Heart left ventricle (tissue), 16 donors: ENCODE data around the gene PCSK5. TPM values are rescaled to one million over a fixed set of nuclear protein-coding genes. Genes with fewer than 3 reads are reported as not detected.

Experiments
- ATAC-seq, 4 donors: fragments of 200-7000 bp; cut with Tn5 transposase; one replicate each; pipeline ENCODE4 v1.9.1; 2020 to 2022; ENCODE audit warnings: moderate library complexity in 4 of 4, mild to moderate bottlenecking in 3 of 4, moderate number of reproducible peaks in 1 of 4
- DNase-seq, 5 donors: peaks; one replicate each; pipeline ENCODE4 v3.0.0-alpha.2; 2020
- H3K27ac ChIP-seq, 12 donors: fragments of 200-600 bp; sonication (generic) in 4 of 12; one replicate each; pipeline versions ENCODE4 v1.5.0 to v1.8.0; 2016 to 2022; ENCODE audit warnings: mild to moderate bottlenecking in 2 of 12
- H3K27me3 ChIP-seq, 9 donors: fragments of 200-600 bp; sonication (generic) in 2 of 9; one replicate each; pipeline versions ENCODE4 v1.5.1 to v1.8.0; 2016 to 2022; ENCODE audit warnings: mild to moderate bottlenecking in 3 of 9
- H3K36me3 ChIP-seq, 9 donors: fragments of 200-600 bp; sonication (generic) in 2 of 9; one replicate each; pipeline versions ENCODE4 v1.5.0 to v1.8.0; 2018 to 2022; ENCODE audit warnings: mild to moderate bottlenecking in 2 of 9
- H3K4me1 ChIP-seq, 12 donors: fragments of 200-600 bp; sonication (generic) in 4 of 12; one replicate each; pipeline versions ENCODE4 v1.5.0 to v1.8.0; 2016 to 2022; ENCODE audit warnings: mild to moderate bottlenecking in 3 of 12
- H3K4me3 ChIP-seq, 12 donors: fragments of 200-600 bp; sonication (generic) in 4 of 12; one replicate each; pipeline versions ENCODE4 v1.5.0 to v1.8.0; 2017 to 2022; ENCODE audit warnings: mild to moderate bottlenecking in 9 of 12, moderate library complexity in 4 of 12
- H3K9me3 ChIP-seq, 12 donors: fragments of 200-600 bp; sonication (generic) in 4 of 12; one replicate each; pipeline versions ENCODE4 v1.5.0 to v1.8.0; 2016 to 2022; ENCODE audit warnings: mild to moderate bottlenecking in 1 of 12
- CTCF ChIP-seq, 12 donors: fragments of 200-600 bp; sonication (generic) in 4 of 12; IDR thresholded peaks; one replicate each; pipeline versions ENCODE4 v1.5.0 to v1.8.0; 2018 to 2022; ENCODE audit warnings: antibody characterized with exemption in 12 of 12, mild to moderate bottlenecking in 5 of 12
- POLR2A ChIP-seq, 2 donors: fragments of 450-650 bp; IDR thresholded peaks; one replicate each; pipeline ENCODE4 v1.6.1; 2017; ENCODE audit warnings: antibody characterized with exemption in 2 of 2, mild to moderate bottlenecking in 2 of 2, moderate library complexity in 2 of 2
- WGBS, 4 donors: extraction: QIAGEN DNeasy Blood & Tissue Kit in 2 of 4; methylation state at CpG; one replicate each; pipeline versions ENCODE4 v1.1.5 to v1.1.7; 2013 to 2018; 5-methylcytosine and 5-hydroxymethylcytosine counted together
- intact Hi-C, 10 donors: fragments of 100-400 bp; cut with DNase I; formaldehyde crosslinking; loops; one replicate each; pipeline versions ENCODE4 v1.11.1 to v1.14.2; 2022
- polyA plus RNA-seq, 2 donors: library from polyadenylated mRNA; stranded (reverse); fragments of 200-250 nt; gene quantifications; one replicate each; pipeline ENCODE4 v1.2.3, GENCODE V29; 2013
- total RNA-seq, 9 donors: library from RNA; depleted of rRNA in 2 of 9; stranded (reverse); fragments of >200 nt in 2 of 9; fragmentation: NEBNext Ultra II Directional in 3 of 9; extraction: Animal tissue kit (Norgen Biotek cat#: 25700) in 3 of 9; gene quantifications; one replicate each; pipeline versions ENCODE4 v1.1.0 to v1.2.4, GENCODE V29; 2016 to 2023
- donor health status: ischemic (EF 13 %, LVEDD 7.1; RV severe dilation, severe dysfunction).
- donor health status: healthy with polysubstance abuse.
- donor health status: DM: no; HTN: yes; CAD: no.
- donor health status: DM: no; HTN: no; CAD: no.
- donor health status: ischemic (EF 25% LVEDD 6.9; RV normal size, moderate dysfunction).
- donor health status: ischemic (EF 25% LVEDD 5.7; RV mildly dilated, moderate dysfunction).
- donor health status: healthy.
- donor health status: DM: yes; HTN: yes; CAD: no.
- donor health status: ischemic (EF 35%, LVEDD 5.7; RV mildly dilated, moderate dysfunction).
- donor health status: nonischemic (EF 11% LVEDD 7.7; RV severe dilation, severe dysfunction).
- donor health status: DM: yes; HTN: yes; CAD: no.
- donor health status: PGD.
- donor health status: ischemic (EF 29% LVEDD 5.4; RV normal size, mild dysfunction).
- donor health status: nonischemic (EF 23%, LVEDD 6.1; RV moderate dilation, normal function).

The PCSK5 gene
- total and polyA plus RNA-seq, 11 donors = 1.3 to 13.6 (median 5.9) TPM

GRCh38 chr9:76352026-76352620 lies 461.6 kb downstream of the PCSK5 start:
- TF ChIP-seq POLR2A (IDR thresholded peaks at IDR 0.05) (no peak), CTCF (IDR thresholded peaks at IDR 0.05) (no peak)
- DNase-seq = no peak

GRCh38 chr9:76353280-76353679 lies 462.8 kb downstream of the PCSK5 start:
- Histone ChIP-seq H3K4me1 (no peaks in the 10 kb centered on the region), H3K27me3 (no peaks in the 10 kb centered on the region), H3K36me3 (no peaks in the 10 kb centered on the region), H3K27ac (no peak overlapping the region), H3K4me3 (no peak overlapping the region), H3K9me3 (no peaks in the 10 kb centered on the region)
- ATAC-seq = no peak
- TF ChIP-seq CTCF (IDR thresholded peaks at IDR 0.05) = no peak
- no peak for TF ChIP-seq POLR2A (IDR thresholded peaks at IDR 0.05)
- intact Hi-C loops = no loop called here
- WGBS, 4 donors = 56 to 70% (median 64%) methylated on average over 5 of the region's 5 CpGs
- no peak for DNase-seq

More at GRCh38 chr9:76352026-76352620, 461.6 kb downstream of the PCSK5 start:
- Histone ChIP-seq H3K4me1 (no peaks in the 10 kb centered on the region), H3K27ac (no peak overlapping the region), H3K27me3 (no peaks in the 10 kb centered on the region), H3K4me3 (no peak overlapping the region), H3K36me3 (no peaks in the 10 kb centered on the region), H3K9me3 (no peaks in the 10 kb centered on the region)
- intact Hi-C loops = no loop called here
- ATAC-seq = no peak
- WGBS, 4 donors = 62 to 83% (median 72%) methylated on average over 4 of the region's 4 CpGs

- Histone ChIP-seq H3K27ac (no peak overlapping the region), H3K27me3 (no peaks in the 10 kb centered on the region), H3K4me3 (no peak overlapping the region), H3K36me3 (no peaks in the 10 kb centered on the region), H3K4me1 (peaks cover 0 to 3% (median 0%) of the 10 kb centered on the region in 12 donors), H3K9me3 (no peaks in the 10 kb centered on the region)
- ATAC-seq (no peak), DNase-seq (no peak)
- intact Hi-C loops = no loop called here
- TF ChIP-seq POLR2A (IDR thresholded peaks at IDR 0.05) (no peak), CTCF (IDR thresholded peaks at IDR 0.05) (no peak)
- 80 to 97% (median 88%) methylated on average over 3 of the region's 3 CpGs for WGBS, 4 donors
Measured at GRCh38 chr9:76354221-76354620, 463.7 kb downstream of the PCSK5 start.

- intact Hi-C loops = no loop called here
- Histone ChIP-seq H3K9me3 (no peaks in the 10 kb centered on the region), H3K4me1 (peaks cover 0 to 10% (median 0%) of the 10 kb centered on the region in 12 donors), H3K4me3 (no peak overlapping the region), H3K27me3 (no peaks in the 10 kb centered on the region), H3K27ac (no peak overlapping the region), H3K36me3 (no peaks in the 10 kb centered on the region)
- DNase-seq = no peak
- TF ChIP-seq CTCF (IDR thresholded peaks at IDR 0.05) = no peak
- no peak for TF ChIP-seq POLR2A (IDR thresholded peaks at IDR 0.05)
- ATAC-seq = no peak
- 80 to 86% (median 84%) methylated on average over 6 of the region's 6 CpGs for WGBS, 4 donors
Measured at GRCh38 chr9:76355886-76356285, 465.4 kb downstream of the PCSK5 start.
